HUDEP-2 (cell line): ENCODE measurements around the gene COPS2.
"Not testable (repeated sequence)": the region's sequence is repeated elsewhere in the genome, so short reads cannot be mapped to it uniquely, and the experiment has no call there.

ENCODE experiments used
- DNase-seq, 76 experiments: peaks; one replicate each; lab custom pipeline; 2025; ENCODE audit not compliant: unreplicated experiment in 76 of 76; lab: John Stamatoyannopoulos, UW

The COPS2 gene

GRCh38 chr15:49155110-49155833 lies at the start of gene COPS2:
Gene COPS2 (minus strand): TSS chr15:49155599. CDS start chr15:49155578, 21 bp downstream.
- DNase-seq = peak in 75 of 76 experiments; percentile 48 to 97 (median 91)

GRCh38 chr15:49200347-49200746 lies 44.9 kb upstream of the COPS2 start:
- no peak for DNase-seq

- no peak for DNase-seq
Measured at GRCh38 chr15:49199666-49200065, 44.3 kb upstream of the COPS2 start.

- DNase-seq = no peak
Measured at GRCh38 chr15:49196856-49197255, 41.5 kb upstream of the COPS2 start.

- no peak for DNase-seq
Measured at GRCh38 chr15:49191892-49192291, 36.5 kb upstream of the COPS2 start.

GRCh38 chr15:49190586-49190985 lies 35.2 kb upstream of the COPS2 start:
- DNase-seq = peak in 1 of 76 experiments; percentile 18

- peak in 1 of 76 experiments; percentile 23 for DNase-seq
Measured at GRCh38 chr15:49189631-49190030, 34.2 kb upstream of the COPS2 start.

GRCh38 chr15:49188933-49189332 lies 33.5 kb upstream of the COPS2 start:
- DNase-seq = no peak

- no peak for DNase-seq
Measured at GRCh38 chr15:49187549-49188245, 32.3 kb upstream of the COPS2 start.

GRCh38 chr15:49185473-49185872 lies 30.1 kb upstream of the COPS2 start:
- DNase-seq = no peak

- DNase-seq = not testable (repeated sequence)
Measured at GRCh38 chr15:49183741-49184140, 28.3 kb upstream of the COPS2 start.

- no peak for DNase-seq
Measured at GRCh38 chr15:49182128-49182527, 26.7 kb upstream of the COPS2 start.

GRCh38 chr15:49179433-49180190 lies 24.2 kb upstream of the COPS2 start:
- DNase-seq = no peak

- DNase-seq = peak in 5 of 76 experiments; percentile 6 to 24 (median 12)
Measured at GRCh38 chr15:49178497-49178896, 23.1 kb upstream of the COPS2 start.

GRCh38 chr15:49175582-49176397 lies 20.4 kb upstream of the COPS2 start:
- DNase-seq = peak in 1 of 76 experiments; percentile 5

- peak in 3 of 76 experiments; percentile 20 to 34 (median 22) for DNase-seq
Measured at GRCh38 chr15:49174902-49175301, 19.5 kb upstream of the COPS2 start.

- peak in 4 of 76 experiments; percentile 18 to 29 (median 21) for DNase-seq
Measured at GRCh38 chr15:49171790-49172189, 16.4 kb upstream of the COPS2 start.

- DNase-seq = peak in 75 of 76 experiments; percentile 18 to 92 (median 83)
Measured at GRCh38 chr15:49169880-49170597, 14.6 kb upstream of the COPS2 start, which contains the start of gene GALK2. Gene GALK2 (plus strand): TSS chr15:49170247. CDS start chr15:49170323, 76 bp downstream.

- DNase-seq = no peak
Measured at GRCh38 chr15:49168016-49168415, 12.6 kb upstream of the COPS2 start.

- DNase-seq = no peak
Measured at GRCh38 chr15:49164865-49165264, 9.5 kb upstream of the COPS2 start.
